ENCODE data around the gene PDE8B.

The PDE8B gene

DNA sequence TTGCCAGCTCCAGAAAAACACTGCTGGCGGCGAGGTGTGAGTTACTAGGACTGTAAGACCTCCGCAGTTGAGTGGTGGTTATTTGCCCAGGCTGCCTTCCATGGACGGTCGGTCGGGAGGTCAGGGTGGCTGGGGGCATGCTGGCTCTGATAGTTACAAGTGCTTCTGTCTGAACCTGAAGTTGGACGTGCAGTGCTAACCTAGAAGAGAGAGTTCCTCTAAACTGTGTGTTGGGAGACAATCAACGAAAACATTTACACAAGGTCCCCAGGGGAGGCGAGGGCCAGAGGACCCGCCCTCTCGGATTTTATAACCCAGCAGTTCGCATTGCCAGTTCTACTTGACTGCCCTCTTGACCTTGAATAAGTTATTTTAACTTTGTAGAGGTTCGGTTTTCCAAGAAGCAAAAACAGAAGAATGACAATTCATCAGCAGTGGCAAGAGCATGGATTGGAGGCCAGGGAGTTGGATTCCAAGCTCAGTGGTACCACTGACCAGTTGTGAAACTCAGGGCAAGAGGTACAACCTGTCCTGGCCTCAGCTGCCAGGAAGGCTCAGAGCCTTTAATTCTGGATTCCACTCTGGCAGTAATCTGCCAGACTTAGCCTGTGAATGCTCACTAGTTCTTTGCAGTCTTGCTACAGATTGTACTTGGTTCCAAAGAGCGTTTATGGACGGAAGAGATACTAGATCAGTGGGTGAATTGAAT is 28.7 kb upstream of the PDE8B start:
- H3K4me1 Mint-ChIP-seq = peaks cover 13% of the 10 kb centered on the region
- H3K27me3 Mint-ChIP-seq (ENCODE audit: low read depth) = peaks cover 50% of the 10 kb centered on the region
- H3K4me3 Mint-ChIP-seq = peak overlapping the region; percentile 55 to 71 (median 58)

DNA sequence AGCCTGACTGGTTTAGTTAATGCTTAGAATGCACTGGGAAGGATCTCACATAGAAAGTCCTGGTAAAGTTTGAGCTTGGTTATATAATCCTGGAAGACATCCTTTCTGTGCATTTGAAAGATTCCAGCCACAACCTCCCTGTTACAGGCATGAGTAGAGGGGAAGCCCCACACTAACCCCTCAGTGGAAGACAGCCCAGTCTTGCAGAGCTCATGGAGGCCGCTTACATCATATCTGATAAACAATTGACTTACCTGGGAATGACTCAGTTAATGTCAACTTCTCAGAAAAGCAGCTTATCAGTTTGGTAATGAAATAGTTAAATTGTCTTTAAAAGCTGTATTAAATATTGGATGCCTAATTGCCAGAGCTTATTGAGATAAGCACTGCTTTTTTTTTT is 28.1 kb upstream of the PDE8B start:
- Mint-ChIP-seq H3K4me3 (peak overlapping the region in 2 of 3 experiments; percentile 7 to 55), H3K4me1 (peaks cover 13% of the 10 kb centered on the region), H3K27me3 (ENCODE audit: low read depth) (peaks cover 55% of the 10 kb centered on the region), H3K36me3 (ENCODE audit: low read depth) (no peaks in the 10 kb centered on the region), H3K27ac (peak overlapping the region in 1 of 3 experiments; percentile 64), H3K9me3 (no peaks in the 10 kb centered on the region)
- TF ChIP-seq, protein P1, sequence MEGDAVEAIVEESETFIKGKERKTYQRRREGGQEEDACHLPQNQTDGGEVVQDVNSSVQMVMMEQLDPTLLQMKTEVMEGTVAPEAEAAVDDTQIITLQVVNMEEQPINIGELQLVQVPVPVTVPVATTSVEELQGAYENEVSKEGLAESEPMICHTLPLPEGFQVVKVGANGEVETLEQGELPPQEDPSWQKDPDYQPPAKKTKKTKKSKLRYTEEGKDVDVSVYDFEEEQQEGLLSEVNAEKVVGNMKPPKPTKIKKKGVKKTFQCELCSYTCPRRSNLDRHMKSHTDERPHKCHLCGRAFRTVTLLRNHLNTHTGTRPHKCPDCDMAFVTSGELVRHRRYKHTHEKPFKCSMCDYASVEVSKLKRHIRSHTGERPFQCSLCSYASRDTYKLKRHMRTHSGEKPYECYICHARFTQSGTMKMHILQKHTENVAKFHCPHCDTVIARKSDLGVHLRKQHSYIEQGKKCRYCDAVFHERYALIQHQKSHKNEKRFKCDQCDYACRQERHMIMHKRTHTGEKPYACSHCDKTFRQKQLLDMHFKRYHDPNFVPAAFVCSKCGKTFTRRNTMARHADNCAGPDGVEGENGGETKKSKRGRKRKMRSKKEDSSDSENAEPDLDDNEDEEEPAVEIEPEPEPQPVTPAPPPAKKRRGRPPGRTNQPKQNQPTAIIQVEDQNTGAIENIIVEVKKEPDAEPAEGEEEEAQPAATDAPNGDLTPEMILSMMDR (IDR thresholded peaks at IDR 0.05; ENCODE audit: unreplicated experiment in 3 of 3) = no peak

More for the DNA sequence above, 28.7 kb upstream of the PDE8B start:
- Mint-ChIP-seq H3K27ac (peak overlapping the region in 1 of 3 experiments; percentile 64), H3K36me3 (ENCODE audit: low read depth) (no peaks in the 10 kb centered on the region), H3K9me3 (no peaks in the 10 kb centered on the region)
- TF ChIP-seq, protein P1 (IDR thresholded peaks at IDR 0.05; ENCODE audit: unreplicated experiment in 3 of 3) = no peak

DNA sequence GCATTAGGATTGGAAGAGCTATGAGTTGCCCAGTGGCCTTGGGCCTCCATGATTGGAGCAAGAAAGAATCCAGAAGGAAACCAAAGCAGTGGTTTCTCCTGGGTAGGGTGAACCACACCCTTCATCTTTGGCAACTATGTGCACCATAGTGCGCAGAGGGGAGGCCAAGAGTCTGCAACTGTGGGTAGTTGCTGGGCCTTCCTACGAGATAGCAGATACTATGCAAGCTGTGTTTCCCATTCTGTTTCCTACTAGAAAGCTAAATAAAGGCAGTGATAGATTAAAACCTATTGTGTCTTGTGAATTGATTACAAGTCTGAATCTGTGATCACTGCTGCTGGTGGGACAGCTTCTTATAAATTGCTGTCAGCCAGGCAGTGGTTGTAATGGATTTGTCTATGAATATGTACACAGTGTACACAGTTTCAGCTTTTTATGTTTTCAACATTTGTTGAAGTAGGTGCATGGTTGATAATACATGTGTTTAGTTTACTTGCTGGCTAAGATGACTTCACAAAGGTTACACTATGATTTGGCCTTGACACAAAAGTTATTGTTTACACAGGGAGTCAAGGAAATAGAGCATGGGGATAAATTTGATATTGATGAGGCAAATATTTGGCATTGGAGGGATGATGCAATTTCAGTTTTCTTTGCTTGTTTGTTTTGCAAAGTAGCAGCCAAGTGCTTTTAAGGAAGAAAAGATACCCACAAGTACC is 23.7 kb upstream of the PDE8B start:
- no peak overlapping the region for H3K4me3 Mint-ChIP-seq
- H3K4me1 Mint-ChIP-seq = peaks cover 6% of the 10 kb centered on the region
- H3K27ac Mint-ChIP-seq = no peak overlapping the region
- no peaks in the 10 kb centered on the region for H3K36me3 Mint-ChIP-seq (ENCODE audit: low read depth)
- peaks cover 16% of the 10 kb centered on the region for H3K27me3 Mint-ChIP-seq (ENCODE audit: low read depth)
- TF ChIP-seq, protein P1 (IDR thresholded peaks at IDR 0.05; ENCODE audit: unreplicated experiment in 3 of 3) = no peak
- H3K9me3 Mint-ChIP-seq = no peaks in the 10 kb centered on the region

DNA sequence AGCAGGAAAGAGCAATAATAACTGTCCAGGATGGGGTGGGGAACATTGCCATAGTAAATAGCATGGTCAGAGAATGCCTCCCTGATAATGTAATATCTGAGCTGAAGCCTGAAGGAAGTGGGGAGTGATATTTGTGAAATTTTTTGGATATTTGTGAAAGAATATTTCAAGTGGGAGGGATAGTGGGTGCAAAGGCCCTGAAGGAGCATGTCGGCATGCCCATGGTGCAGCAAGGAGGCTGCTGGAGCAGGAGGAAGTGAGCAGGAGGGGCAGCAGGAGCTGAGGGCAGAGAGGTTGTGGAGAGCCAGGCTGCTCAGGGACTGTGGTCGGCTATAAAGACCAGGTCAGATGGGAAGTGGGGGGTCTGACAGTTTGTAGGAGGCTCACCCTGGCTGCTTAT is 21.1 kb upstream of the PDE8B start:
- Mint-ChIP-seq H3K27me3 (ENCODE audit: low read depth) (peaks cover 5% of the 10 kb centered on the region), H3K9me3 (peaks cover 7% of the 10 kb centered on the region), H3K36me3 (ENCODE audit: low read depth) (no peaks in the 10 kb centered on the region), H3K27ac (no peak overlapping the region), H3K4me3 (no peak overlapping the region), H3K4me1 (no peaks in the 10 kb centered on the region)
- TF ChIP-seq, protein P1 (IDR thresholded peaks at IDR 0.05; ENCODE audit: unreplicated experiment in 3 of 3) = no peak

DNA sequence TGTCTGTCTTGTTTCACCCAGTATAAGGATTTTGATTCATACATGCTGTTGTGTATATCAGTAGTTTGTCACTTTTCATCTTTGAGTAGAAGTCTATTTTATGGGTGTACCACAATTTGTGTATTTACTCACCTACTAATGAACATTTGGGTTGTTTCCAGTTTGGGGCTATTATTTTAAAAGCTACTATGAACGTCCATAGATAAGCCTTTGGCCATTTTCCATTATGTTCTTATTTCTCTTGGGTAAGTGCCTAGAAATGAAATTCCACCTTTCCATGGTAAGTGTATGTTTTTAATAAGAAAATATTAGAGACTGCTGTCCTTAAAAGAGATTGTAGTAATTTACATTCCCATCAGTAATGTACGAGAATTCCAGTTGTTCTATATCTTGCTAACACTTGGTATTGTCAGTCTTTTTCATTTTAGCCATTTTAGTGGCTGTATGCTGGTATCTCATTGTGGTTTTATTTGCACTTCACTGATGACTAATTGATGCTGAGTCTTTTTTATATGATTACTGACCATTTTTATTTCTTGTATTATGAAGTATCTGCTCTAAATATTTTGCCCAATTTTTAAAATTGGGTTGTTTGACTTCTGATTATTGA is 17.9 kb upstream of the PDE8B start:
- Mint-ChIP-seq H3K27me3 (ENCODE audit: low read depth) (no peaks in the 10 kb centered on the region), H3K4me1 (no peaks in the 10 kb centered on the region), H3K27ac (no peak overlapping the region), H3K36me3 (ENCODE audit: low read depth) (no peaks in the 10 kb centered on the region), H3K9me3 (peaks cover 16% of the 10 kb centered on the region), H3K4me3 (no peak overlapping the region)
- TF ChIP-seq, protein P1 (IDR thresholded peaks at IDR 0.05; ENCODE audit: unreplicated experiment in 3 of 3) = no peak

Measured in nephron (organoid).